ENCODE results near the gene PTGR3. TPM values are rescaled to one million over a fixed set of nuclear protein-coding genes. Genes with fewer than 3 reads are reported as not detected.

Gene PTGR3
- total and polyA plus RNA-seq, 4 donors = 6.8 to 18.7 (median 11.4) TPM

DNA sequence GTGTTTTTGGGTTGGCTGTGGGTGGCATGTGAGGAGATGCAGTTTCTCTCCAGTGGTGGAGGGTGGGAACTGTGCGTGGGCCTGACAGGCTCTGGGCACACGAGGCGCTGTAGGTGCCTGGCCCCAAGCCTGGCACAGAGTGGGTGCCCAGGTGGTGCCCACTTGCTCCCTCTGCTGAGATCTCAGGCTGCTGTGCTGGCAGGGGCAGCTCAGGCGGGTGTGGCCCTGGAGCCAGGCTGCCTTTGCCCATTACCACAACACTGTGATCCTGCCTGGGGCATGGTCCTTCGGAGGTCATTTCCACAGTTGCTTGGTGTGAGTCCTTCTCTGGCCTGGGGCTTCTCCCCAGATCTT is 22.1 kb upstream of the PTGR3 start:
- H3K4me1 ChIP-seq (ENCODE audit: control insufficient read depth in 4 of 4, insufficient read depth in 4 of 4, low read length in 3 of 4) = peaks cover 10 to 22% (median 15%) of the 10 kb centered on the region in 4 donors
- no peak for DNase-seq (ENCODE audit: low spot score)
- H3K9ac ChIP-seq (ENCODE audit: low read depth in 1 of 2, low read length in 2 of 2) = no peak overlapping the region
- no peaks in the 10 kb centered on the region for H3K27me3 ChIP-seq (ENCODE audit: control insufficient read depth in 4 of 4, insufficient read depth in 4 of 4, low read length in 3 of 4)
- TF ChIP-seq, protein P1, sequence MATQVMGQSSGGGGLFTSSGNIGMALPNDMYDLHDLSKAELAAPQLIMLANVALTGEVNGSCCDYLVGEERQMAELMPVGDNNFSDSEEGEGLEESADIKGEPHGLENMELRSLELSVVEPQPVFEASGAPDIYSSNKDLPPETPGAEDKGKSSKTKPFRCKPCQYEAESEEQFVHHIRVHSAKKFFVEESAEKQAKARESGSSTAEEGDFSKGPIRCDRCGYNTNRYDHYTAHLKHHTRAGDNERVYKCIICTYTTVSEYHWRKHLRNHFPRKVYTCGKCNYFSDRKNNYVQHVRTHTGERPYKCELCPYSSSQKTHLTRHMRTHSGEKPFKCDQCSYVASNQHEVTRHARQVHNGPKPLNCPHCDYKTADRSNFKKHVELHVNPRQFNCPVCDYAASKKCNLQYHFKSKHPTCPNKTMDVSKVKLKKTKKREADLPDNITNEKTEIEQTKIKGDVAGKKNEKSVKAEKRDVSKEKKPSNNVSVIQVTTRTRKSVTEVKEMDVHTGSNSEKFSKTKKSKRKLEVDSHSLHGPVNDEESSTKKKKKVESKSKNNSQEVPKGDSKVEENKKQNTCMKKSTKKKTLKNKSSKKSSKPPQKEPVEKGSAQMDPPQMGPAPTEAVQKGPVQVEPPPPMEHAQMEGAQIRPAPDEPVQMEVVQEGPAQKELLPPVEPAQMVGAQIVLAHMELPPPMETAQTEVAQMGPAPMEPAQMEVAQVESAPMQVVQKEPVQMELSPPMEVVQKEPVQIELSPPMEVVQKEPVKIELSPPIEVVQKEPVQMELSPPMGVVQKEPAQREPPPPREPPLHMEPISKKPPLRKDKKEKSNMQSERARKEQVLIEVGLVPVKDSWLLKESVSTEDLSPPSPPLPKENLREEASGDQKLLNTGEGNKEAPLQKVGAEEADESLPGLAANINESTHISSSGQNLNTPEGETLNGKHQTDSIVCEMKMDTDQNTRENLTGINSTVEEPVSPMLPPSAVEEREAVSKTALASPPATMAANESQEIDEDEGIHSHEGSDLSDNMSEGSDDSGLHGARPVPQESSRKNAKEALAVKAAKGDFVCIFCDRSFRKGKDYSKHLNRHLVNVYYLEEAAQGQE (IDR thresholded peaks at IDR 0.05) = no peak
- TF ChIP-seq, protein P2, sequence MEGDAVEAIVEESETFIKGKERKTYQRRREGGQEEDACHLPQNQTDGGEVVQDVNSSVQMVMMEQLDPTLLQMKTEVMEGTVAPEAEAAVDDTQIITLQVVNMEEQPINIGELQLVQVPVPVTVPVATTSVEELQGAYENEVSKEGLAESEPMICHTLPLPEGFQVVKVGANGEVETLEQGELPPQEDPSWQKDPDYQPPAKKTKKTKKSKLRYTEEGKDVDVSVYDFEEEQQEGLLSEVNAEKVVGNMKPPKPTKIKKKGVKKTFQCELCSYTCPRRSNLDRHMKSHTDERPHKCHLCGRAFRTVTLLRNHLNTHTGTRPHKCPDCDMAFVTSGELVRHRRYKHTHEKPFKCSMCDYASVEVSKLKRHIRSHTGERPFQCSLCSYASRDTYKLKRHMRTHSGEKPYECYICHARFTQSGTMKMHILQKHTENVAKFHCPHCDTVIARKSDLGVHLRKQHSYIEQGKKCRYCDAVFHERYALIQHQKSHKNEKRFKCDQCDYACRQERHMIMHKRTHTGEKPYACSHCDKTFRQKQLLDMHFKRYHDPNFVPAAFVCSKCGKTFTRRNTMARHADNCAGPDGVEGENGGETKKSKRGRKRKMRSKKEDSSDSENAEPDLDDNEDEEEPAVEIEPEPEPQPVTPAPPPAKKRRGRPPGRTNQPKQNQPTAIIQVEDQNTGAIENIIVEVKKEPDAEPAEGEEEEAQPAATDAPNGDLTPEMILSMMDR (IDR thresholded peaks at IDR 0.05; ENCODE audit: low read depth, low read length, missing input control) = no peak
- TF ChIP-seq RAD21 (IDR thresholded peaks at IDR 0.05) = no peak
- no peak for TF ChIP-seq HNF4G (IDR thresholded peaks at IDR 0.05)
- TF ChIP-seq, protein P3, sequence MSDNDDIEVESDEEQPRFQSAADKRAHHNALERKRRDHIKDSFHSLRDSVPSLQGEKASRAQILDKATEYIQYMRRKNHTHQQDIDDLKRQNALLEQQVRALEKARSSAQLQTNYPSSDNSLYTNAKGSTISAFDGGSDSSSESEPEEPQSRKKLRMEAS (IDR thresholded peaks at IDR 0.05) = no peak
- TF ChIP-seq HNF4A (conservative IDR thresholded peaks at IDR 0.05) = no peak
- TF ChIP-seq EGR1 (IDR thresholded peaks at IDR 0.05; ENCODE audit: low read depth in 2 of 2) = no peak
- no peak for TF ChIP-seq SP1 (IDR thresholded peaks at IDR 0.05)
- no peak for TF ChIP-seq GABPA (IDR thresholded peaks at IDR 0.05 in 1 of 2, conservative IDR thresholded peaks at IDR 0.05 in 1 of 2)
- no peak for TF ChIP-seq RXRA (IDR thresholded peaks at IDR 0.05)
- TF ChIP-seq FOXA2 (IDR thresholded peaks at IDR 0.05) = no peak
- no peak for TF ChIP-seq JUND (IDR thresholded peaks at IDR 0.05)
- TF ChIP-seq FOXA1 (IDR thresholded peaks at IDR 0.05) = no peak
- TF ChIP-seq, protein P4, sequence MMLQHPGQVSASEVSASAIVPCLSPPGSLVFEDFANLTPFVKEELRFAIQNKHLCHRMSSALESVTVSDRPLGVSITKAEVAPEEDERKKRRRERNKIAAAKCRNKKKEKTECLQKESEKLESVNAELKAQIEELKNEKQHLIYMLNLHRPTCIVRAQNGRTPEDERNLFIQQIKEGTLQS (IDR thresholded peaks at IDR 0.05) = no peak
- TF ChIP-seq, protein P5, sequence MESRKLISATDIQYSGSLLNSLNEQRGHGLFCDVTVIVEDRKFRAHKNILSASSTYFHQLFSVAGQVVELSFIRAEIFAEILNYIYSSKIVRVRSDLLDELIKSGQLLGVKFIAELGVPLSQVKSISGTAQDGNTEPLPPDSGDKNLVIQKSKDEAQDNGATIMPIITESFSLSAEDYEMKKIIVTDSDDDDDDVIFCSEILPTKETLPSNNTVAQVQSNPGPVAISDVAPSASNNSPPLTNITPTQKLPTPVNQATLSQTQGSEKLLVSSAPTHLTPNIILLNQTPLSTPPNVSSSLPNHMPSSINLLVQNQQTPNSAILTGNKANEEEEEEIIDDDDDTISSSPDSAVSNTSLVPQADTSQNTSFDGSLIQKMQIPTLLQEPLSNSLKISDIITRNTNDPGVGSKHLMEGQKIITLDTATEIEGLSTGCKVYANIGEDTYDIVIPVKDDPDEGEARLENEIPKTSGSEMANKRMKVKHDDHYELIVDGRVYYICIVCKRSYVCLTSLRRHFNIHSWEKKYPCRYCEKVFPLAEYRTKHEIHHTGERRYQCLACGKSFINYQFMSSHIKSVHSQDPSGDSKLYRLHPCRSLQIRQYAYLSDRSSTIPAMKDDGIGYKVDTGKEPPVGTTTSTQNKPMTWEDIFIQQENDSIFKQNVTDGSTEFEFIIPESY (IDR thresholded peaks at IDR 0.05) = no peak
- no peak for TF ChIP-seq YY1 (IDR thresholded peaks at IDR 0.05)
- TF ChIP-seq TAF1 (conservative IDR thresholded peaks at IDR 0.05) = no peak
- TF ChIP-seq NR2F2 (IDR thresholded peaks at IDR 0.05) = no peak
- 88% methylated on average over 5 of the region's 5 CpGs for WGBS
- no peaks in the 10 kb centered on the region for H3K36me3 ChIP-seq (ENCODE audit: control insufficient read depth in 4 of 4, insufficient read depth in 3 of 4, low read depth in 1 of 4, low read length in 3 of 4)
- H3K9me3 ChIP-seq (ENCODE audit: control insufficient read depth in 4 of 4, low read length in 3 of 4) = no peaks in the 10 kb centered on the region
- no peak overlapping the region for H3K27ac ChIP-seq (ENCODE audit: low read depth in 1 of 2, low read length in 2 of 2)
- H3K4me3 ChIP-seq (ENCODE audit: low read depth in 1 of 3, low read length in 3 of 3) = no peak overlapping the region
